SK-N-SH (cell line): Measurements from ENCODE around the gene C11orf86. TPM values are rescaled to one million over a fixed set of nuclear protein-coding genes. Genes with fewer than 3 reads are reported as not detected.
A peak's percentile ranks its signal among the peaks of the same experiment; 100 is the strongest.

ENCODE experiments used
- CTCF ChIA-PET: fragments of 300-600, 350-600 bp; formaldehyde crosslinking; extraction: SDS; loops from one replicate; lab custom pipeline; 2021; lab: Yijun Ruan, JAX
- POLR2A ChIA-PET: fragments of 350-600 bp; sonication (Branson Sonifier 250); formaldehyde crosslinking; extraction: SDS; loops from one replicate; lab custom pipeline; 2020; ENCODE audit warnings: antibody characterized with exemption, inconsistent platforms; lab: Yijun Ruan, JAX
- DNase-seq: peaks from one replicate; pipeline ENCODE4 v3.0.0; 2012
- H2AFZ ChIP-seq: fragments of 200-600 bp; sonication (generic); 2 replicates; pipeline ENCODE4 v1.8.1; 2016; ENCODE audit warnings: antibody characterized with exemption, mild to moderate bottlenecking, low read depth
- H3F3A ChIP-seq: fragments of 200-600 bp; sonication (generic); replicated peaks from 2 replicates; pipeline ENCODE3; 2016; ENCODE audit warnings: antibody characterized with exemption, mild to moderate bottlenecking; ENCODE audit not compliant: insufficient read depth
- H3K27ac ChIP-seq, 2 experiments: fragments of 200-500 bp in 1 of 2; fragments of 200-600 bp in 1 of 2; sonication (Bioruptor generic) in 1 of 2; sonication (generic), shearing (Covaris generic) in 1 of 2; 2 replicates each; pipeline versions ENCODE4 v1.5.1 to v1.6.1; 2014 to 2016; ENCODE audit warnings: low read depth in 2 of 2, inconsistent platforms in 1 of 2, low read length in 1 of 2, mild to moderate bottlenecking in 1 of 2, mixed read lengths in 1 of 2
- H3K27me3 ChIP-seq: fragments of 200-600 bp; sonication (generic), shearing (Covaris generic); 2 replicates; pipeline ENCODE4 v1.6.1; 2016; ENCODE audit warnings: mixed run types; ENCODE audit not compliant: insufficient read depth
- H3K36me3 ChIP-seq, 2 experiments: fragments of 200-500 bp in 1 of 2; fragments of 200-600 bp in 1 of 2; sonication (Bioruptor generic) in 1 of 2; sonication (generic) in 1 of 2; replicated peaks in 1 of 2; 2 replicates each; pipeline versions ENCODE3 to v1.5.1; 2014 to 2016; ENCODE audit warnings: low read length in 1 of 2, mild to moderate bottlenecking in 1 of 2; ENCODE audit not compliant: insufficient read depth in 2 of 2, control insufficient read depth in 1 of 2
- H3K4me1 ChIP-seq, 2 experiments: fragments of 200-500 bp in 1 of 2; fragments of 200-600 bp in 1 of 2; sonication (Bioruptor generic) in 1 of 2; sonication (generic), shearing (Covaris generic) in 1 of 2; 2 replicates each; pipeline versions ENCODE4 v1.5.1 to v1.6.1; 2014 to 2016; ENCODE audit warnings: low read depth in 1 of 2, low read length in 1 of 2, mixed run types in 1 of 2; ENCODE audit not compliant: insufficient read depth in 2 of 2, control insufficient read depth in 1 of 2
- H3K4me2 ChIP-seq: fragments of 200-600 bp; sonication (generic), shearing (Covaris generic); 2 replicates; pipeline ENCODE4 v1.6.1; 2017; ENCODE audit warnings: mixed run types
- H3K4me3 ChIP-seq, 2 experiments: fragments of 200-500 bp in 1 of 2; fragments of 200-600 bp in 1 of 2; sonication (Bioruptor generic) in 1 of 2; sonication (generic), shearing (Covaris generic) in 1 of 2; 2 replicates each; pipeline versions ENCODE4 v1.5.1 to v1.8.1; 2014 to 2016; ENCODE audit warnings: low read depth in 2 of 2, inconsistent platforms in 1 of 2, low read length in 1 of 2, mild to moderate bottlenecking in 1 of 2, mixed read lengths in 1 of 2, moderate library complexity in 1 of 2
- H3K79me2 ChIP-seq: fragments of 200-600 bp; sonication (generic); 2 replicates; pipeline ENCODE4 v1.8.1; 2017; ENCODE audit warnings: mild to moderate bottlenecking; ENCODE audit not compliant: insufficient read depth
- H3K9ac ChIP-seq: fragments of 200-600 bp; sonication (generic); 2 replicates; pipeline ENCODE4 v1.6.1; 2017; ENCODE audit warnings: mixed run types
- H3K9me2 ChIP-seq: fragments of 200-600 bp; sonication (generic); 2 replicates; pipeline ENCODE4 v1.6.1; 2017; ENCODE audit warnings: mixed run types
- H3K9me3 ChIP-seq: fragments of 200-600 bp; sonication (generic); 2 replicates; pipeline ENCODE4 v1.6.1; 2017; ENCODE audit warnings: mixed run types, mild to moderate bottlenecking, moderate library complexity
- H4K20me1 ChIP-seq: fragments of 200-600 bp; sonication (generic); 2 replicates; pipeline ENCODE4 v1.6.1; 2017; ENCODE audit warnings: mild to moderate bottlenecking, mixed run types; ENCODE audit not compliant: insufficient read depth
- EP300 ChIP-seq, 2 experiments: IDR thresholded peaks; 2 replicates each; pipeline versions ENCODE4 v1.4.0 to v1.6.1; 2012; ENCODE audit warnings: borderline replicate concordance in 1 of 2, low read depth in 1 of 2, low read length in 1 of 2
- FOSL2 ChIP-seq: IDR thresholded peaks from 2 replicates; pipeline ENCODE4 v1.4.0; 2012; ENCODE audit warnings: low read depth, mild to moderate bottlenecking, moderate library complexity, borderline replicate concordance
- FOXM1 ChIP-seq: IDR thresholded peaks from 2 replicates; pipeline ENCODE4 v1.4.0; 2012; ENCODE audit warnings: low read depth, mild to moderate bottlenecking
- GATA2 ChIP-seq: sonication (generic); formaldehyde crosslinking; IDR thresholded peaks from 2 replicates; pipeline ENCODE4 v1.5.0; 2020; ENCODE audit warnings: mild to moderate bottlenecking, missing genetic modification reagents
- JUND ChIP-seq: IDR thresholded peaks from 2 replicates; pipeline ENCODE4 v1.4.0; 2012
- NFIC ChIP-seq: IDR thresholded peaks from 2 replicates; pipeline ENCODE4 v1.4.0; 2012; ENCODE audit warnings: borderline replicate concordance
- NRF1 ChIP-seq: IDR thresholded peaks from 2 replicates; pipeline ENCODE4 v1.6.1; 2012; ENCODE audit warnings: low read depth, mild to moderate bottlenecking, low read length
- RAD21 ChIP-seq: IDR thresholded peaks from 2 replicates; pipeline ENCODE4 v1.6.1; 2012; ENCODE audit warnings: mild to moderate bottlenecking, low read length
- WGBS: methylation state at CpG from one replicate; pipeline ENCODE4 v1.1.6; 2017; ENCODE audit warnings: low lambda C conversion rate; 5-methylcytosine and 5-hydroxymethylcytosine counted together
- polyA plus RNA-seq, 3 experiments: library from polyadenylated mRNA; depleted of rRNA; stranded (reverse); fragments of >200 nt; gene quantifications; 2 replicates each; pipeline ENCODE4 v1.2.3, GENCODE V29; 2012
- TF ChIP-seq, protein P1 (sequence below): IDR thresholded peaks from 2 replicates; pipeline ENCODE4 v1.4.0; 2012; ENCODE audit warnings: low read depth, borderline replicate concordance
- TF ChIP-seq, protein P2 (sequence below): fragments of 150-350 bp; IDR thresholded peaks from 2 replicates; pipeline ENCODE4 v1.6.1; 2017; ENCODE audit warnings: antibody characterized with exemption, low read length, low read depth, borderline replicate concordance
- TF ChIP-seq, protein P3 (sequence below): IDR thresholded peaks from 2 replicates; pipeline ENCODE4 v1.4.0; 2012; ENCODE audit warnings: low read depth, borderline replicate concordance
- TF ChIP-seq, protein P4 (sequence below): IDR thresholded peaks from 2 replicates; pipeline ENCODE4; 2012

C11orf86 gene
- polyA plus RNA-seq, 1 of the 3 experiments (the other 2 are of a cell fraction): 0.08 TPM

DNA sequence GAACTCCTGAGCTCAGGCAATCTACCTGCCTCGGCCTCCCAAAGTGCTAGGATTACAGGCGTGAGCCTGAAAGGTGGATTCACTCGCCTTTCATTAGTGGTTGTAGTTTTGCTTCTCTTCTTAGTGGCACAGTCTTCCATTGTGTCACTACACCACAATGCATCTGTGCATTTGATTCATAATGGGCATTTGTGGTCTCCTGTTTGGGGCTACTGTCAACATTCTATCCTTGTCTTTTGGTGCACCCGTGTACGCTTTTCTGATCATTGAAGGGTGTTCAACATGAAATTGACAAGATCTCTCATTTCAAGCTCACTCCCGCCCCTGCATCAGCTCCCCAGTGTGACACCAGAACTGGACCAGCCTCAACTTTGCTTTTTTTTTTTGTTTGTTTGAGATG lies 45.8 kb downstream of the C11orf86 start:
- DNase-seq: no peak
- no peaks in the 10 kb centered on the region for H3F3A ChIP-seq
- no peaks in the 10 kb centered on the region for H3K9me2 ChIP-seq
- H3K27me3 ChIP-seq: no peaks in the 10 kb centered on the region
- no peaks in the 10 kb centered on the region for H3K9me3 ChIP-seq
- ChIA-PET POLR2A (no interaction called here), CTCF (interaction anchor here (0.9 to 2.0 kb wide), 5 partner anchors 8 to 140 kb away, joined by 3 to 6 read pairs (median 5); no protein-coding TSS in a partner anchor)
- no peaks in the 10 kb centered on the region for H3K79me2 ChIP-seq
- H3K36me3 ChIP-seq: no peaks in the 10 kb centered on the region
- H3K9ac ChIP-seq: no peak overlapping the region
- no peak overlapping the region for H3K4me3 ChIP-seq
- H3K27ac ChIP-seq: no peak overlapping the region
- H4K20me1 ChIP-seq: no peaks in the 10 kb centered on the region
- TF ChIP-seq NRF1 (no peak), GATA2 (CRISPR knock-in tag) (no peak), JUND (no peak), FOSL2 (no peak)
- TF ChIP-seq, protein P1, sequence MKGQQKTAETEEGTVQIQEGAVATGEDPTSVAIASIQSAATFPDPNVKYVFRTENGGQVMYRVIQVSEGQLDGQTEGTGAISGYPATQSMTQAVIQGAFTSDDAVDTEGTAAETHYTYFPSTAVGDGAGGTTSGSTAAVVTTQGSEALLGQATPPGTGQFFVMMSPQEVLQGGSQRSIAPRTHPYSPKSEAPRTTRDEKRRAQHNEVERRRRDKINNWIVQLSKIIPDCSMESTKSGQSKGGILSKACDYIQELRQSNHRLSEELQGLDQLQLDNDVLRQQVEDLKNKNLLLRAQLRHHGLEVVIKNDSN: no peak
- TF ChIP-seq, protein P2, sequence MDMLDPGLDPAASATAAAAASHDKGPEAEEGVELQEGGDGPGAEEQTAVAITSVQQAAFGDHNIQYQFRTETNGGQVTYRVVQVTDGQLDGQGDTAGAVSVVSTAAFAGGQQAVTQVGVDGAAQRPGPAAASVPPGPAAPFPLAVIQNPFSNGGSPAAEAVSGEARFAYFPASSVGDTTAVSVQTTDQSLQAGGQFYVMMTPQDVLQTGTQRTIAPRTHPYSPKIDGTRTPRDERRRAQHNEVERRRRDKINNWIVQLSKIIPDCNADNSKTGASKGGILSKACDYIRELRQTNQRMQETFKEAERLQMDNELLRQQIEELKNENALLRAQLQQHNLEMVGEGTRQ: no peak
- TF ChIP-seq, protein P3, sequence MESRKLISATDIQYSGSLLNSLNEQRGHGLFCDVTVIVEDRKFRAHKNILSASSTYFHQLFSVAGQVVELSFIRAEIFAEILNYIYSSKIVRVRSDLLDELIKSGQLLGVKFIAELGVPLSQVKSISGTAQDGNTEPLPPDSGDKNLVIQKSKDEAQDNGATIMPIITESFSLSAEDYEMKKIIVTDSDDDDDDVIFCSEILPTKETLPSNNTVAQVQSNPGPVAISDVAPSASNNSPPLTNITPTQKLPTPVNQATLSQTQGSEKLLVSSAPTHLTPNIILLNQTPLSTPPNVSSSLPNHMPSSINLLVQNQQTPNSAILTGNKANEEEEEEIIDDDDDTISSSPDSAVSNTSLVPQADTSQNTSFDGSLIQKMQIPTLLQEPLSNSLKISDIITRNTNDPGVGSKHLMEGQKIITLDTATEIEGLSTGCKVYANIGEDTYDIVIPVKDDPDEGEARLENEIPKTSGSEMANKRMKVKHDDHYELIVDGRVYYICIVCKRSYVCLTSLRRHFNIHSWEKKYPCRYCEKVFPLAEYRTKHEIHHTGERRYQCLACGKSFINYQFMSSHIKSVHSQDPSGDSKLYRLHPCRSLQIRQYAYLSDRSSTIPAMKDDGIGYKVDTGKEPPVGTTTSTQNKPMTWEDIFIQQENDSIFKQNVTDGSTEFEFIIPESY: no peak
- TF ChIP-seq, protein P4, sequence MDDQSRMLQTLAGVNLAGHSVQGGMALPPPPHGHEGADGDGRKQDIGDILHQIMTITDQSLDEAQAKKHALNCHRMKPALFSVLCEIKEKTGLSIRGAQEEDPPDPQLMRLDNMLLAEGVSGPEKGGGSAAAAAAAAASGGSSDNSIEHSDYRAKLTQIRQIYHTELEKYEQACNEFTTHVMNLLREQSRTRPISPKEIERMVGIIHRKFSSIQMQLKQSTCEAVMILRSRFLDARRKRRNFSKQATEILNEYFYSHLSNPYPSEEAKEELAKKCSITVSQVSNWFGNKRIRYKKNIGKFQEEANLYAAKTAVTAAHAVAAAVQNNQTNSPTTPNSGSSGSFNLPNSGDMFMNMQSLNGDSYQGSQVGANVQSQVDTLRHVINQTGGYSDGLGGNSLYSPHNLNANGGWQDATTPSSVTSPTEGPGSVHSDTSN: no peak
- H2AFZ ChIP-seq: no peak overlapping the region
- 90% methylated on average over 6 of the region's 6 CpGs for WGBS
- peaks cover 8 to 13% of the 10 kb centered on the region in 2 experiments; a peak in 2 of 4 replicates for H3K4me1 ChIP-seq
- H3K4me2 ChIP-seq: no peak overlapping the region

DNA sequence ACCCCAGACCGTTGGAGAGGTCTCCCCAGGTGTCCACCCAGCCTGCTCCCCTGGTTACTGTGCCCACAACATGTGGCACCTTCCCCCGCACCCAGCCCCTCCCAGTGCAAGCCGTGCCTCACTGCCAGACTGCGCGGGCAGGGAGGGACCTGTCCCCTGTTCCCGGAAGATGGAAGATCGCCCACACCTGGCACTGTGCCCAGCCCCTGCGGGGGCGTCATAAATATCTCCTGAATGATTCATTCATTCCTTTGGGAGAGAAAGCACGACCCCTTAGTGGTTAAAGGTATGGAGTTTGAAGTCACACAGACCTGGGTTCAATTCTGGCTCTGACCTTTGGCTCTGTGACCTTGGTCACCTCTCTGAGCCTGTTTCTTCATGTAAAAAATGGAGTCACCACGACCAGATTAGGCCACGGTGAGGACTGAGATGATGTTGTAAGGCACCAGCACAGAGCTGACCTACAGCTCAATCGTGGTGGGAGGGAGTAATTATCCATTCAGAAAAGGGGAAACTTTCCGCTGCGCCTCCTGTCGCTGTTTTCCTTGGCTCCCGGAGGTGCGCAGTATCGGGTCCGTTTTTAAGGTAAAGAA lies 47.3 kb downstream of the C11orf86 start:
- Histone ChIP-seq H3K27me3 (no peaks in the 10 kb centered on the region), H3K36me3 (no peaks in the 10 kb centered on the region), H3K27ac (no peak overlapping the region), H3K9me2 (no peaks in the 10 kb centered on the region), H3K9ac (no peak overlapping the region), H3K4me3 (peak overlapping the region; percentile 46 to 53), H3K4me1 (peaks cover 8 to 13% of the 10 kb centered on the region in 2 experiments; a peak in 2 of 4 replicates), H3K79me2 (no peaks in the 10 kb centered on the region), H2AFZ (0 out of 2 replicates have a peak overlapping the region, but pooled peaks have one; percentile 56), H3F3A (no peaks in the 10 kb centered on the region), H3K4me2 (peak overlapping the region; percentile 74), H4K20me1 (no peaks in the 10 kb centered on the region), H3K9me3 (no peaks in the 10 kb centered on the region)
- DNase-seq: peak; percentile 69
- TF ChIP-seq RAD21 (no peak), FOXM1 (no peak), EP300 (IDR thresholded peaks at IDR 0.05; ENCODE audit: borderline replicate concordance in 1 of 2, low read depth in 1 of 2, low read length in 1 of 2) (0 out of 4 replicates have a peak, but pooled peaks of 1 of the 2 experiments have one; percentile 7), NFIC (peak; percentile 80)
- ChIA-PET CTCF (interaction anchor here (0.6 to 2.0 kb wide), 12 partner anchors 8 to 327 kb away, joined by 3 to 6 read pairs (median 4); partner anchors contain the start of gene RCE1), POLR2A (no interaction called here)
- WGBS: 22% methylated on average over 13 of the region's 20 CpGs
